Osteoblast (primary cell): ENCODE results near the gene LMTK2. TPM values are rescaled to one million over a fixed set of nuclear protein-coding genes. Genes with fewer than 3 reads are reported as not detected.

Experiments used
- DNase-seq: peaks from one replicate; pipeline ENCODE4 v3.0.0; 2011; ENCODE audit warnings: low spot score, mixed read lengths; ENCODE audit not compliant: insufficient read length; ENCODE audit errors: missing footprints
- H2AFZ ChIP-seq: 2 replicates; pipeline ENCODE4 v1.6.0; 2011; ENCODE audit warnings: mild to moderate bottlenecking, low read length
- H3K27ac ChIP-seq: 2 replicates; pipeline ENCODE4 v1.5.1; 2011; ENCODE audit warnings: mild to moderate bottlenecking, low read depth, low read length, moderate library complexity
- H3K27me3 ChIP-seq: 2 replicates; pipeline ENCODE4 v1.6.0; 2012; ENCODE audit warnings: mild to moderate bottlenecking, control low read depth, inconsistent platforms, low read length, moderate library complexity; ENCODE audit not compliant: insufficient read depth
- H3K36me3 ChIP-seq: 2 replicates; pipeline ENCODE4 v1.5.1; 2011; ENCODE audit warnings: mild to moderate bottlenecking, low read length, control low read depth, moderate library complexity; ENCODE audit not compliant: insufficient read depth
- H3K4me1 ChIP-seq: 2 replicates; pipeline ENCODE4 v1.5.1; 2011; ENCODE audit warnings: mild to moderate bottlenecking, low read length, control low read depth, moderate library complexity; ENCODE audit not compliant: insufficient read depth
- H3K4me2 ChIP-seq: 2 replicates; pipeline ENCODE4 v1.6.0; 2011; ENCODE audit warnings: mild to moderate bottlenecking, low read length; ENCODE audit not compliant: insufficient read depth
- H3K4me3 ChIP-seq: fragments of 200-600 bp; sonication (generic); 3 replicates; pipeline ENCODE4 v1.5.1; 2012; ENCODE audit warnings: mild to moderate bottlenecking, low read length, inconsistent platforms; ENCODE audit not compliant: insufficient read depth
- H3K79me2 ChIP-seq: 2 replicates; pipeline ENCODE4 v1.6.0; 2012; ENCODE audit warnings: mild to moderate bottlenecking, low read length, control low read depth, inconsistent platforms; ENCODE audit not compliant: insufficient read depth
- H3K9me3 ChIP-seq: 2 replicates; pipeline ENCODE4 v1.5.1; 2011; ENCODE audit warnings: low read depth, low read length, control low read depth
- H4K20me1 ChIP-seq: 2 replicates; pipeline ENCODE4 v1.6.0; 2012; ENCODE audit warnings: mild to moderate bottlenecking, low read length, control low read depth; ENCODE audit not compliant: insufficient read depth
- total RNA-seq: library from RNA; depleted of rRNA; stranded (reverse); fragments of >200 nt; gene quantifications from 2 replicates; pipeline ENCODE4 v1.2.3, GENCODE V29; 2012
- TF ChIP-seq, protein P1 (sequence below): IDR thresholded peaks from 2 replicates; pipeline ENCODE4 v1.5.1; 2011; ENCODE audit warnings: mild to moderate bottlenecking, low read depth, low read length, moderate library complexity; ENCODE audit errors: extremely low read depth

Gene LMTK2
- total RNA-seq, 1 donor, result 14.1 TPM

DNA sequence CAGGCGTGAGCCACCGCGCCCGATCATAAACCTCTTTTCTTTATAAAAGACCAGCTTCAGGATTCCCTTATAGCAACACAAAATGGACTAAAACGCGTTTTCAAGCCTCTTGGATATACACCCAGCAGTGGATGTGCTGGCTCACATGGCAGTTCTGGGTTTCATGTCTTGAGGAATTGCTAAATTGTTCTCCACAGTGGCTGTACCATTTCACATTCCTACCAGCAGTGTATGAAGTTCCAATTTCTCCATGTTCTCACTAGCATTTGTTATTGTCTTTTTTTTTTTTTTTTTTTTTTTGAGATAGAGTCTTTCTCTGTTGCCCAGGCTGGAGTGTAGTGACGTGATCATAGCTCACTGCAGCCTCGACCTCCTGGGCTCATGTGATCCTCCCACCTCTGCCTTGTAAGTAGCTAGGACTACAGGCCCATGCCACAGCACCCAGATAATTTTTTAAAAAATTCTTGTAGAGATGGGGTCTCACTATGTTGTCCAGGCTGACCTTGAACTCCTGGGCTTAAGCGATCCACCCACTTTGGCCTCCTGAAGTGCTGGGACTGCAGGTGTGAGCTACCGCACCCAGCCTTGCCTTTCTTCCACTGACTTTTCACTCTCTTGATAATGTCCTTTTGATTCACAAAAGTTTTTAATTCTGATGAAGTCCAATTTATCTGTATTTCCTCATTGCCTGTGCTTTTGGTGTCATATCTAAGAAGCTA, 127.9 kb downstream of the LMTK2 start:
- Histone ChIP-seq H3K4me3 (no peak overlapping the region), H3K27ac (no peak overlapping the region)
- peak; percentile 77 for DNase-seq

DNA sequence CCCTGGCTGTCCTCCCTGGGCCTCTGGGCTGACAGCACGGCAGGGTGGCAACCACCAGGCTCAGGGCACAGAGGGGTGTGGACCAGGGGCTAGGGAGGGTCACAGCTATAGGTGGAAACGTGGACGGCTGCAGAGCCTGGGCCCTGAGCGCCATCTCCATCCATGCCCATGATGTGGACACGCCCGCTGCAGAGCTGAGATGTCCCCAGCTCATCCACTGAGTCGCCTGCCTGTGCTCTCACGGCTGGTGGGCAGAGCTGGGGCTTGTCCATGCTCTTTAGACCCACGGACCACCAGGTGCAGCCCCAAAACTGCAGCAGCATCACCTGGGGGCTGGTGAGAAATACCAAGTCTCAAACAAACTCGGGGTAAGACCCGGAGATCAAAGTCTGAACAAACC, 129.2 kb downstream of the LMTK2 start:
- Histone ChIP-seq H3K9me3 (no peaks in the 10 kb centered on the region), H3K4me2 (no peak overlapping the region), H4K20me1 (no peaks in the 10 kb centered on the region), H2AFZ (no peak overlapping the region), H3K27ac (no peak overlapping the region), H3K36me3 (peaks cover 16% of the 10 kb centered on the region), H3K79me2 (no peaks in the 10 kb centered on the region), H3K27me3 (no peaks in the 10 kb centered on the region), H3K4me1 (no peaks in the 10 kb centered on the region), H3K4me3 (no peak overlapping the region)
- TF ChIP-seq, protein P1, sequence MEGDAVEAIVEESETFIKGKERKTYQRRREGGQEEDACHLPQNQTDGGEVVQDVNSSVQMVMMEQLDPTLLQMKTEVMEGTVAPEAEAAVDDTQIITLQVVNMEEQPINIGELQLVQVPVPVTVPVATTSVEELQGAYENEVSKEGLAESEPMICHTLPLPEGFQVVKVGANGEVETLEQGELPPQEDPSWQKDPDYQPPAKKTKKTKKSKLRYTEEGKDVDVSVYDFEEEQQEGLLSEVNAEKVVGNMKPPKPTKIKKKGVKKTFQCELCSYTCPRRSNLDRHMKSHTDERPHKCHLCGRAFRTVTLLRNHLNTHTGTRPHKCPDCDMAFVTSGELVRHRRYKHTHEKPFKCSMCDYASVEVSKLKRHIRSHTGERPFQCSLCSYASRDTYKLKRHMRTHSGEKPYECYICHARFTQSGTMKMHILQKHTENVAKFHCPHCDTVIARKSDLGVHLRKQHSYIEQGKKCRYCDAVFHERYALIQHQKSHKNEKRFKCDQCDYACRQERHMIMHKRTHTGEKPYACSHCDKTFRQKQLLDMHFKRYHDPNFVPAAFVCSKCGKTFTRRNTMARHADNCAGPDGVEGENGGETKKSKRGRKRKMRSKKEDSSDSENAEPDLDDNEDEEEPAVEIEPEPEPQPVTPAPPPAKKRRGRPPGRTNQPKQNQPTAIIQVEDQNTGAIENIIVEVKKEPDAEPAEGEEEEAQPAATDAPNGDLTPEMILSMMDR, result no peak
- peak; percentile 31 for DNase-seq

More for the DNA sequence above, 127.9 kb downstream of the LMTK2 start:
- Histone ChIP-seq H3K9me3 (no peaks in the 10 kb centered on the region), H3K79me2 (no peaks in the 10 kb centered on the region), H4K20me1 (no peaks in the 10 kb centered on the region), H3K27me3 (no peaks in the 10 kb centered on the region), H3K4me1 (no peaks in the 10 kb centered on the region), H3K4me2 (no peak overlapping the region), H2AFZ (no peak overlapping the region), H3K36me3 (peaks cover 10% of the 10 kb centered on the region)
- TF ChIP-seq, protein P1, result peak; percentile 12

DNA sequence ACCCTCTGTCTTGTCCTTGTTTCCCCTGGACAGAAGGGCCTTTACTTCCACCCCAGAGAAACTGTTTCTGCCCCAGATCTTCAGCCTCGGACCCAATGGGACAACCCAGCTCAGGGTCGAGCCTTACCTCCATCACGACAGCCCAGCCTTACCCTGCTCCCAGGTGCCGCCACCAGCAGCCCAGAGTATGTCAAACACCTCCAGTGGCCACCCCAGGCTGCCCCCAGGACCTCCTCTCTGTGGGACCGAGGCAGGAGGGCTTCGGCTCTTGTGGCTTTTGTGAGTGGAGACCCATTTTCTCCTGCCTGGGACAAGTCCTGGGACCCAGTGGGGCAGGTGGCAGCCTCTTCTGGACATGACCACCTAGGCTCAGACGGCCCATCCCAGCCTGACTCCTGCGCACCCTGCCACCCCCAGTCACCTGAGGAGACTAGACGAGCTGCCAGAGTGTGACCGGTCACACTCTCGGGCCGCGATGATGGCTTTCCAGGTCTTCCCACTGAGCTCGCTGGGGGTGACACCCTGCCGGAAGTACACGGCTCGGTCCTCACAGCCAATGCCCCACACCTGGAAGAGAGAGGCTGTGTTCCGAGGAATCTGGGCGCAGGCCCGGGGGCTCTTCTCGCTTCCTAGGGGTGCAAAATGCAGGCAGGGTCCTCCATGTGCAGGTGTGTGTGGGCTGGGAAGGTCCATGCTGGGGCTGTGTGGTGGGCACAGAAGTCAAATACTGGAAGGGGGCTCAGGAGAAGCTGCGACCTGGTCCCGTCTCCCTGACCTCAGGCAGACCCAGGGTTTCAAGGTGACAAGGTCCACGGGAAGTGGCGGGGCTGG, 129.9 kb downstream of the LMTK2 start:
- no peak overlapping the region for H3K4me2 ChIP-seq
- no peaks in the 10 kb centered on the region for H3K79me2 ChIP-seq
- peak; percentile 41 for DNase-seq
- peaks cover 16% of the 10 kb centered on the region for H3K36me3 ChIP-seq
- H3K27ac ChIP-seq, result no peak overlapping the region
- H3K4me1 ChIP-seq, result no peaks in the 10 kb centered on the region
- no peak overlapping the region for H2AFZ ChIP-seq
- TF ChIP-seq, protein P1, result no peak
- H3K4me3 ChIP-seq, result no peak overlapping the region
- H3K27me3 ChIP-seq, result no peaks in the 10 kb centered on the region
- H4K20me1 ChIP-seq, result no peaks in the 10 kb centered on the region
- H3K9me3 ChIP-seq, result no peaks in the 10 kb centered on the region

DNA sequence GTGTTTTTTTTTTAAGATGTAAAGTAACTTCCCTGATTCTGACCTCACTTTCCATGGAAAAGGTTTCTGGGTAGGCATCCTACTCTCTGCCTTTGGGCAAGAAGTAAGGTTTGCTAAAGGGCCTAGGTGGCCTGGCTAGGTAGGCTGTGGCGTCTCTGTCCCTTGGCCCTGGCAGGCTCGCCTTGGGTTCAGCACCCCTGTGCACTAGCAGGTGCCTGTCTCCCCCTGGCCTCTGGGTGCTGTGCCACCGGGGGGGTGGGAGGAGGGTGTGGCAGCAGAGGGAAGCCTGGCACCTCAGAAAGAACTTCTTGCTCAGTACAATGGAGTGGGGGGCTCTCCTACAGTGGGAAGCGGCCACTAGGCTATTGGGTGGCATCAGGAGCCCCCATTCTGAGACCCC, 131.4 kb downstream of the LMTK2 start:
- H3K79me2 ChIP-seq, result no peaks in the 10 kb centered on the region
- no peak overlapping the region for H3K4me2 ChIP-seq
- no peaks in the 10 kb centered on the region for H3K4me1 ChIP-seq
- H2AFZ ChIP-seq, result no peak overlapping the region
- no peaks in the 10 kb centered on the region for H3K9me3 ChIP-seq
- no peak overlapping the region for H3K27ac ChIP-seq
- TF ChIP-seq, protein P1, result no peak
- no peaks in the 10 kb centered on the region for H3K27me3 ChIP-seq
- peak; percentile 72 for DNase-seq
- H3K36me3 ChIP-seq, result peaks cover 16% of the 10 kb centered on the region
- no peak overlapping the region for H3K4me3 ChIP-seq
- H4K20me1 ChIP-seq, result no peaks in the 10 kb centered on the region
